Neutrophil (primary cell): Measurements from ENCODE around the gene ASNS.

Source experiments
- H3K27ac ChIP-seq: fragments of 200-600 bp; sonication (generic); 2 replicates; pipeline ENCODE4 v1.5.1; 2016; ENCODE audit warnings: mild to moderate bottlenecking, moderate library complexity
- H3K27me3 ChIP-seq: fragments of 200-600 bp; sonication (generic); 2 replicates; pipeline ENCODE4 v1.6.0; 2016; ENCODE audit warnings: mild to moderate bottlenecking
- H3K36me3 ChIP-seq: fragments of 200-600 bp; sonication (generic); 2 replicates; pipeline ENCODE4 v1.5.1; 2017
- H3K4me1 ChIP-seq, 2 experiments: fragments of 200-600 bp in 1 of 2; sonication (generic) in 1 of 2; 1 replicate in 1 of 2; 2 replicates in 1 of 2; pipeline versions ENCODE4 v1.5.1 to v1.6.1; 2013 to 2016; ENCODE audit warnings: low read depth in 1 of 2, low read length in 1 of 2, mild to moderate bottlenecking in 1 of 2, moderate library complexity in 1 of 2; ENCODE audit not compliant: control insufficient read depth in 1 of 2, insufficient read depth in 1 of 2
- H3K4me3 ChIP-seq, 2 experiments: fragments of 200-600 bp in 1 of 2; sonication (generic) in 1 of 2; 1 replicate in 1 of 2; 2 replicates in 1 of 2; pipeline ENCODE4 v1.5.1; 2013 to 2016; ENCODE audit warnings: low read depth in 1 of 2, low read length in 1 of 2, mild to moderate bottlenecking in 1 of 2, moderate library complexity in 1 of 2
- H3K9me3 ChIP-seq: fragments of 200-600 bp; sonication (generic); 2 replicates; pipeline ENCODE4 v1.5.1; 2016
- CTCF ChIP-seq: fragments of 200-600 bp; sonication (generic); IDR thresholded peaks from 2 replicates; pipeline ENCODE4 v1.5.1; 2016; ENCODE audit warnings: antibody characterized with exemption

The ASNS gene

GRCh38 chr7:97871659-97872024 is 566 bp downstream of the ASNS start:
- Histone ChIP-seq H3K27ac (peak overlapping the region; percentile 82), H3K4me1 (peaks cover 20 to 34% of the 10 kb centered on the region in 2 experiments), H3K9me3 (no peaks in the 10 kb centered on the region), H3K27me3 (peaks cover 34% of the 10 kb centered on the region), H3K36me3 (no peaks in the 10 kb centered on the region), H3K4me3 (peak overlapping the region; percentile 64 to 68)
- no peak for TF ChIP-seq CTCF

GRCh38 chr7:97868788-97869187 is 3.4 kb downstream of the ASNS start:
- Histone ChIP-seq H3K9me3 (no peaks in the 10 kb centered on the region), H3K27ac (peak overlapping the region; percentile 47), H3K4me3 (no peak overlapping the region), H3K36me3 (no peaks in the 10 kb centered on the region), H3K4me1 (peaks cover 20 to 34% of the 10 kb centered on the region in 2 experiments), H3K27me3 (peaks cover 32% of the 10 kb centered on the region)
- no peak for TF ChIP-seq CTCF

- Histone ChIP-seq H3K9me3 (no peaks in the 10 kb centered on the region), H3K27ac (peak overlapping the region; percentile 47), H3K4me3 (no peak overlapping the region), H3K36me3 (no peaks in the 10 kb centered on the region), H3K4me1 (peaks cover 20 to 34% of the 10 kb centered on the region in 2 experiments), H3K27me3 (peaks cover 27% of the 10 kb centered on the region)
- TF ChIP-seq CTCF = no peak
Measured at GRCh38 chr7:97868314-97868713, 3.9 kb downstream of the ASNS start.

GRCh38 chr7:97865104-97865503 is 7.1 kb downstream of the ASNS start:
- Histone ChIP-seq H3K9me3 (no peaks in the 10 kb centered on the region), H3K27me3 (no peaks in the 10 kb centered on the region), H3K4me3 (no peak overlapping the region), H3K36me3 (no peaks in the 10 kb centered on the region), H3K4me1 (peaks cover 8 to 17% of the 10 kb centered on the region in 2 experiments), H3K27ac (no peak overlapping the region)
- TF ChIP-seq CTCF = no peak

- Histone ChIP-seq H3K4me1 (no peaks in the 10 kb centered on the region), H3K27ac (no peak overlapping the region), H3K9me3 (no peaks in the 10 kb centered on the region), H3K27me3 (no peaks in the 10 kb centered on the region), H3K4me3 (no peak overlapping the region), H3K36me3 (peaks cover 9% of the 10 kb centered on the region)
- TF ChIP-seq CTCF = no peak
Measured at GRCh38 chr7:97859606-97860204, 12.5 kb downstream of the ASNS start.

- H3K27ac ChIP-seq = no peak overlapping the region
- no peaks in the 10 kb centered on the region for H3K27me3 ChIP-seq
- peaks cover 16% of the 10 kb centered on the region for H3K36me3 ChIP-seq
- no peaks in the 10 kb centered on the region for H3K9me3 ChIP-seq
- TF ChIP-seq CTCF = no peak
- no peak overlapping the region for H3K4me3 ChIP-seq
- no peaks in the 10 kb centered on the region for H3K4me1 ChIP-seq
Measured at GRCh38 chr7:97858221-97858620, 14.0 kb downstream of the ASNS start.
